Neural cell (in vitro differentiated cells): ENCODE data around the gene SERINC5. TPM values are rescaled to one million over a fixed set of nuclear protein-coding genes. Genes with fewer than 3 reads are reported as not detected.
"Not testable (repeated sequence)": the region's sequence is repeated elsewhere in the genome, so short reads cannot be mapped to it uniquely, and the experiment has no call there.

Experiments used
- H2AFZ ChIP-seq: fragments of 200-600, 300-800 bp; sonication (generic), shearing (Covaris generic); 2 replicates; pipeline ENCODE4 v1.6.0; 2014; ENCODE audit warnings: low read depth, mild to moderate bottlenecking, antibody characterized with exemption, low read length, moderate library complexity
- H3F3A ChIP-seq: fragments of 200-600 bp; shearing (Covaris generic); 2 replicates; pipeline ENCODE4 v1.6.1; 2016; ENCODE audit warnings: mild to moderate bottlenecking, moderate library complexity, mixed read lengths, antibody characterized with exemption, low read length; ENCODE audit not compliant: insufficient read depth, poor library complexity, severe bottlenecking
- H3K27ac ChIP-seq: fragments of 200-600, 300-800 bp; sonication (generic), shearing (Covaris generic); 2 replicates; pipeline ENCODE4 v1.5.1; 2014; ENCODE audit warnings: mild to moderate bottlenecking, low read length, moderate library complexity
- H3K27me3 ChIP-seq: fragments of 300-800, 200-600 bp; sonication (generic), shearing (Covaris generic); 2 replicates; pipeline ENCODE4 v1.6.0; 2014; ENCODE audit warnings: mild to moderate bottlenecking, low read depth, low read length, moderate library complexity; ENCODE audit not compliant: insufficient read depth
- H3K36me3 ChIP-seq: fragments of 300-800, 200-600 bp; sonication (generic), shearing (Covaris generic); 2 replicates; pipeline ENCODE4 v1.5.1; 2014; ENCODE audit warnings: mild to moderate bottlenecking, antibody characterized with exemption, low read length, moderate library complexity; ENCODE audit not compliant: insufficient read depth
- H3K4me2 ChIP-seq: fragments of 300-800, 200-600 bp; sonication (generic), shearing (Covaris generic); 2 replicates; pipeline ENCODE4 v1.6.0; 2014; ENCODE audit warnings: mild to moderate bottlenecking, low read length
- H3K4me3 ChIP-seq: fragments of 300-800, 200-600 bp; sonication (generic), shearing (Covaris generic); 2 replicates; pipeline ENCODE4 v1.5.1; 2014; ENCODE audit warnings: mild to moderate bottlenecking, low read length, moderate library complexity
- H3K79me2 ChIP-seq: fragments of 200-600 bp; shearing (Covaris generic); replicated peaks from 2 replicates; pipeline ENCODE4 v1.6.0; 2014; ENCODE audit warnings: mild to moderate bottlenecking, low read length, moderate library complexity; ENCODE audit not compliant: insufficient read depth
- H3K9ac ChIP-seq: fragments of 300-800, 200-600 bp; sonication (generic), shearing (Covaris generic); 2 replicates; pipeline ENCODE4 v1.6.1; 2016; ENCODE audit warnings: mild to moderate bottlenecking, low read length, mixed read lengths
- H3K9me2 ChIP-seq: fragments of 200-600 bp; shearing (Covaris generic); 2 replicates; pipeline ENCODE4 v1.6.1; 2016; ENCODE audit warnings: mild to moderate bottlenecking, low read length, mixed read lengths; ENCODE audit not compliant: insufficient read depth
- H3K9me3 ChIP-seq: fragments of 200-600, 300-800 bp; sonication (generic), shearing (Covaris generic); 2 replicates; pipeline ENCODE4 v1.6.1; 2016; ENCODE audit warnings: mild to moderate bottlenecking, mixed run types, low read length, moderate library complexity, mixed read lengths
- H4K20me1 ChIP-seq: fragments of 200-600 bp; shearing (Covaris generic); 2 replicates; pipeline ENCODE4 v1.6.1; 2016; ENCODE audit warnings: mild to moderate bottlenecking, mixed run types; ENCODE audit not compliant: insufficient read depth
- EP300 ChIP-seq: fragments of 450-650 bp; conservative IDR thresholded peaks from 2 replicates; pipeline ENCODE4 v1.6.1; 2014; ENCODE audit warnings: antibody characterized with exemption, mild to moderate bottlenecking, moderate library complexity; ENCODE audit not compliant: poor library complexity, severe bottlenecking
- EZH2 ChIP-seq: fragments of 200-600, 300-800 bp; shearing (Covaris generic), sonication (generic); IDR thresholded peaks from 2 replicates; pipeline ENCODE4 v1.6.1; 2014; ENCODE audit warnings: antibody characterized with exemption, low read length, borderline replicate concordance, mild to moderate bottlenecking; ENCODE audit not compliant: insufficient read depth, poor library complexity, severe bottlenecking
- MXI1 ChIP-seq: fragments of 450-650 bp; conservative IDR thresholded peaks from 2 replicates; pipeline ENCODE4 v1.6.1; 2014; ENCODE audit warnings: antibody characterized with exemption, mild to moderate bottlenecking; ENCODE audit not compliant: poor library complexity, severe bottlenecking
- POLR2AphosphoS5 ChIP-seq: IDR thresholded peaks from 2 replicates; pipeline ENCODE4 v1.6.1; 2012
- RAD21 ChIP-seq: fragments of 450-650 bp; conservative IDR thresholded peaks from 2 replicates; pipeline ENCODE4 v1.6.1; 2014; ENCODE audit warnings: antibody characterized with exemption, mild to moderate bottlenecking, moderate library complexity
- SMC3 ChIP-seq: fragments of 450-650 bp; conservative IDR thresholded peaks from 2 replicates; pipeline ENCODE4 v1.6.1; 2014; ENCODE audit warnings: antibody characterized with exemption, mild to moderate bottlenecking, moderate library complexity; ENCODE audit not compliant: poor library complexity
- TAF1 ChIP-seq: IDR thresholded peaks from 2 replicates; pipeline ENCODE4 v1.6.1; 2012; ENCODE audit warnings: low read depth
- polyA plus RNA-seq: library from polyadenylated mRNA; depleted of rRNA; stranded (reverse); fragments of >200 nt; gene quantifications from 2 replicates; pipeline ENCODE4 v1.2.3, GENCODE V29; 2014
- TF ChIP-seq, protein P1 (sequence below): IDR thresholded peaks from 2 replicates; pipeline ENCODE4 v1.6.1; 2012; ENCODE audit warnings: borderline replicate concordance
- TF ChIP-seq, protein P2 (sequence below): fragments of 450-650 bp; IDR thresholded peaks from 2 replicates; pipeline ENCODE4 v1.5.1; 2014; ENCODE audit warnings: antibody characterized with exemption, mild to moderate bottlenecking, moderate library complexity; ENCODE audit not compliant: poor library complexity, severe bottlenecking

The SERINC5 gene
- polyA plus RNA-seq, 1 donor from 2014 or later: 5.8 TPM

DNA sequence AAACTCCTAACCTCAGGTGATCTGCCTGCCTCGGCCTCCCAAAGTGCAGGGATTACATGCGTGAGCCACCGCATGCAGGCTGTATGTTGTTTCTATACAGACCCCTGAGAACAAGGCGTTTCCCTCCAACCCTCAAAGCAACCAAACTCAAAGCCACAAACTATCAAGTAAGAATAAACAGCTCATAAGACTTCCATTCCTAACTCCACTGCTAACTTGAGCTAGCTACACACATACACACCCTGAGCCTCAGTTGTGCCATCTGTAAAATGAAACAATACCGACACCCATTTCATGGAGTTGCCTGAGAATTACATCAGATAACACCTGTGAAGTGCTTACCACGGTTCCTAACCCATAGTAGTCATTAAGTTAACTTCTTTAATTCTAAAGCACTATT, 70.8 kb downstream of the SERINC5 start:
- no peaks in the 10 kb centered on the region for H3K27me3 ChIP-seq
- H2AFZ ChIP-seq: no peak overlapping the region
- no peak overlapping the region for H3K4me2 ChIP-seq
- no peaks in the 10 kb centered on the region for H3K9me3 ChIP-seq
- H3K4me3 ChIP-seq: no peak overlapping the region
- no peaks in the 10 kb centered on the region for H3F3A ChIP-seq
- TF ChIP-seq SMC3 (no peak), EP300 (no peak), POLR2AphosphoS5 (no peak), TAF1 (no peak), RAD21 (no peak), EZH2 (no peak), MXI1 (no peak)
- TF ChIP-seq, protein P1, sequence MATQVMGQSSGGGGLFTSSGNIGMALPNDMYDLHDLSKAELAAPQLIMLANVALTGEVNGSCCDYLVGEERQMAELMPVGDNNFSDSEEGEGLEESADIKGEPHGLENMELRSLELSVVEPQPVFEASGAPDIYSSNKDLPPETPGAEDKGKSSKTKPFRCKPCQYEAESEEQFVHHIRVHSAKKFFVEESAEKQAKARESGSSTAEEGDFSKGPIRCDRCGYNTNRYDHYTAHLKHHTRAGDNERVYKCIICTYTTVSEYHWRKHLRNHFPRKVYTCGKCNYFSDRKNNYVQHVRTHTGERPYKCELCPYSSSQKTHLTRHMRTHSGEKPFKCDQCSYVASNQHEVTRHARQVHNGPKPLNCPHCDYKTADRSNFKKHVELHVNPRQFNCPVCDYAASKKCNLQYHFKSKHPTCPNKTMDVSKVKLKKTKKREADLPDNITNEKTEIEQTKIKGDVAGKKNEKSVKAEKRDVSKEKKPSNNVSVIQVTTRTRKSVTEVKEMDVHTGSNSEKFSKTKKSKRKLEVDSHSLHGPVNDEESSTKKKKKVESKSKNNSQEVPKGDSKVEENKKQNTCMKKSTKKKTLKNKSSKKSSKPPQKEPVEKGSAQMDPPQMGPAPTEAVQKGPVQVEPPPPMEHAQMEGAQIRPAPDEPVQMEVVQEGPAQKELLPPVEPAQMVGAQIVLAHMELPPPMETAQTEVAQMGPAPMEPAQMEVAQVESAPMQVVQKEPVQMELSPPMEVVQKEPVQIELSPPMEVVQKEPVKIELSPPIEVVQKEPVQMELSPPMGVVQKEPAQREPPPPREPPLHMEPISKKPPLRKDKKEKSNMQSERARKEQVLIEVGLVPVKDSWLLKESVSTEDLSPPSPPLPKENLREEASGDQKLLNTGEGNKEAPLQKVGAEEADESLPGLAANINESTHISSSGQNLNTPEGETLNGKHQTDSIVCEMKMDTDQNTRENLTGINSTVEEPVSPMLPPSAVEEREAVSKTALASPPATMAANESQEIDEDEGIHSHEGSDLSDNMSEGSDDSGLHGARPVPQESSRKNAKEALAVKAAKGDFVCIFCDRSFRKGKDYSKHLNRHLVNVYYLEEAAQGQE: no peak
- TF ChIP-seq, protein P2, sequence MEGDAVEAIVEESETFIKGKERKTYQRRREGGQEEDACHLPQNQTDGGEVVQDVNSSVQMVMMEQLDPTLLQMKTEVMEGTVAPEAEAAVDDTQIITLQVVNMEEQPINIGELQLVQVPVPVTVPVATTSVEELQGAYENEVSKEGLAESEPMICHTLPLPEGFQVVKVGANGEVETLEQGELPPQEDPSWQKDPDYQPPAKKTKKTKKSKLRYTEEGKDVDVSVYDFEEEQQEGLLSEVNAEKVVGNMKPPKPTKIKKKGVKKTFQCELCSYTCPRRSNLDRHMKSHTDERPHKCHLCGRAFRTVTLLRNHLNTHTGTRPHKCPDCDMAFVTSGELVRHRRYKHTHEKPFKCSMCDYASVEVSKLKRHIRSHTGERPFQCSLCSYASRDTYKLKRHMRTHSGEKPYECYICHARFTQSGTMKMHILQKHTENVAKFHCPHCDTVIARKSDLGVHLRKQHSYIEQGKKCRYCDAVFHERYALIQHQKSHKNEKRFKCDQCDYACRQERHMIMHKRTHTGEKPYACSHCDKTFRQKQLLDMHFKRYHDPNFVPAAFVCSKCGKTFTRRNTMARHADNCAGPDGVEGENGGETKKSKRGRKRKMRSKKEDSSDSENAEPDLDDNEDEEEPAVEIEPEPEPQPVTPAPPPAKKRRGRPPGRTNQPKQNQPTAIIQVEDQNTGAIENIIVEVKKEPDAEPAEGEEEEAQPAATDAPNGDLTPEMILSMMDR: no peak
- H3K36me3 ChIP-seq: no peaks in the 10 kb centered on the region
- H3K79me2 ChIP-seq: no peaks in the 10 kb centered on the region
- no peaks in the 10 kb centered on the region for H4K20me1 ChIP-seq
- no peak overlapping the region for H3K9ac ChIP-seq
- no peaks in the 10 kb centered on the region for H3K9me2 ChIP-seq
- no peak overlapping the region for H3K27ac ChIP-seq

DNA sequence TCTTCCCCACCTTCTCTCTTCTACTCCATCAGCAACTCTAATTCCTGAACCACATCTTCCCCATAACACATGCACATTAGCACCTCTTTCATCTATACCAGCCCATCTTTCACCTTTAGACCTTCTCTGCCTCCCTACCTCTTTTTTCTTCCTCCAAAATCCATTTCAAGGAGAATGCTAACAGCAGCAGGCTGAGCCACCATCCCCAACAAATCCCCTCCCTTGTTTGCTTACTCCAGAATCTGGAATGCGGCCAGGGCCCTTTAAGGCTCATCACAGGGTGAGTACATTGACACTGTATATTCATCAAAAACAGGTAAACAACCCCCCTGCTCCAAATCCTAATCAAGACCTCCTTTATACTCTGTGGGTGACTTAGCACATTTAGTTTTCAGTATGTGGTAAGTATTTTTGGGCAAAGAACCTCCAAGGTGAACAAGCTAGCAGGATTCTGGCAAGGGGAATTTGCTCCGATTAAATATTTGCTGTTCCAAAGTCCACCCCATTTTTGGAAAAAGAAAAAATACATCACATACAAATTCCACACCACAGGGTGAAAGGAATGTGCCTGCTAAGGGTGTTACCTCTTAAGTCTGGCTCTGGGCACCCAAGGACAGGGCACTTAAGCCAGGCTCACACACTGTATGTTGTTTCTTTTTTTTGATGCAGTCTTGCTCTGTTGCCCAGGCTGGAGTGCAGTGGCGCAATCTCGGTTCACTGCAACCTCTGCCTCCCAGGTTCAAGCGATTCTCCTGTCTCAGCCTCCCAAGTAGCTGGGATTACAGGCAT, 71.4 kb downstream of the SERINC5 start:
- no peak overlapping the region for H2AFZ ChIP-seq
- H3K27me3 ChIP-seq: no peaks in the 10 kb centered on the region
- no peaks in the 10 kb centered on the region for H4K20me1 ChIP-seq
- TF ChIP-seq EP300 (no peak), RAD21 (no peak), MXI1 (no peak), TAF1 (no peak), SMC3 (no peak), POLR2AphosphoS5 (no peak), EZH2 (no peak)
- TF ChIP-seq, protein P1: no peak
- TF ChIP-seq, protein P2: no peak
- H3K27ac ChIP-seq: no peak overlapping the region
- H3K4me3 ChIP-seq: no peak overlapping the region
- no peak overlapping the region for H3K4me2 ChIP-seq
- H3K36me3 ChIP-seq: no peaks in the 10 kb centered on the region
- H3F3A ChIP-seq: no peaks in the 10 kb centered on the region
- H3K79me2 ChIP-seq: no peaks in the 10 kb centered on the region
- no peaks in the 10 kb centered on the region for H3K9me2 ChIP-seq
- H3K9ac ChIP-seq: no peak overlapping the region
- H3K9me3 ChIP-seq: no peaks in the 10 kb centered on the region

DNA sequence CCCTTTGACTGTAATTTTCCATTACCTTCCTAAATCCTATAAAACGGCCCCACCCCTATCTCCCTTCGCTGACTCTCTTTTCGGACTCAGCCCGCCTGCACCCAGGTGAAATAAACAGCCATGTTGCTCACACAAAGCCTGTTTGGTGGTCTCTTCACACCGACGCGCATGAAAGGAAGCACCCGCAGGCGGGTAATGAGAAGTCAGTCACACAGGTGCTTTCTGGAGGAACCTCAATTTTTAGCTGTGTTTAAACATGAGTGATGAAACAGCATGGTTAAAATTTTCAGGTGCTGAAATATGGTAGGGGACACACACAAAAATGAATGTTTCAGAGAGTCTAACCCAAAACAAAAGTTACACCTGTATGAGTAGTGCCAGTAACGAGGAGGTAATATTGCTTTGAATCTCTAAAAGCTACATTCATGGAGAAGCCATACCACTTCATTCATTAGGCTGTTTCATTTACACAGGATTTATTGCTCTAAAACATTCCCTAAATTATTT, 72.1 kb downstream of the SERINC5 start:
- not testable (repeated sequence) for H3K36me3 ChIP-seq, H3K9me2 ChIP-seq, H3K27ac ChIP-seq, H3F3A ChIP-seq, H3K27me3 ChIP-seq, H2AFZ ChIP-seq, H3K4me3 ChIP-seq, H3K79me2 ChIP-seq, H4K20me1 ChIP-seq, H3K4me2 ChIP-seq, H3K9me3 ChIP-seq, H3K9ac ChIP-seq
